Liver (tissue), 9 donors: ENCODE measurements around the gene TMCC2. TPM values are rescaled to one million over a fixed set of nuclear protein-coding genes. Genes with fewer than 3 reads are reported as not detected.

Experiments
- DNase-seq: peaks from one replicate; pipeline ENCODE4 v3.0.0-alpha.2; 2017; ENCODE audit warnings: low spot score
- H3K27ac ChIP-seq, 2 donors: one replicate each; pipeline ENCODE4 v1.7.0; 2013; ENCODE audit warnings: inconsistent platforms in 2 of 2, low read length in 2 of 2, control low read depth in 1 of 2, low read depth in 1 of 2, mild to moderate bottlenecking in 1 of 2
- H3K27me3 ChIP-seq, 4 donors: one replicate each; pipeline versions ENCODE4 v1.6.1 to v1.7.0; 2013; ENCODE audit warnings: low read length in 3 of 4, inconsistent platforms in 1 of 4, mild to moderate bottlenecking in 1 of 4, moderate library complexity in 1 of 4; ENCODE audit not compliant: control insufficient read depth in 4 of 4, insufficient read depth in 4 of 4
- H3K36me3 ChIP-seq, 4 donors: one replicate each; pipeline versions ENCODE4 v1.6.1 to v1.7.0; 2013; ENCODE audit warnings: low read length in 3 of 4, mild to moderate bottlenecking in 3 of 4, low read depth in 1 of 4, moderate library complexity in 1 of 4; ENCODE audit not compliant: control insufficient read depth in 4 of 4, insufficient read depth in 3 of 4
- H3K4me1 ChIP-seq, 4 donors: one replicate each; pipeline versions ENCODE4 v1.6.1 to v1.7.0; 2013; ENCODE audit warnings: low read length in 3 of 4, mild to moderate bottlenecking in 3 of 4, moderate library complexity in 1 of 4; ENCODE audit not compliant: control insufficient read depth in 4 of 4, insufficient read depth in 4 of 4
- H3K4me3 ChIP-seq, 3 donors: one replicate each; pipeline versions ENCODE4 v1.6.1 to v1.7.0; 2013; ENCODE audit warnings: low read length in 3 of 3, control low read depth in 1 of 3, low read depth in 1 of 3, mild to moderate bottlenecking in 1 of 3
- H3K9ac ChIP-seq, 2 donors: one replicate each; pipeline ENCODE4 v1.7.0; 2013; ENCODE audit warnings: low read length in 2 of 2, mild to moderate bottlenecking in 2 of 2, moderate library complexity in 2 of 2, control low read depth in 1 of 2, low read depth in 1 of 2
- H3K9me3 ChIP-seq, 4 donors: one replicate each; pipeline versions ENCODE4 v1.6.1 to v1.7.0; 2013; ENCODE audit warnings: low read length in 3 of 4; ENCODE audit not compliant: control insufficient read depth in 4 of 4
- CTCF ChIP-seq: fragments of 150-350 bp; IDR thresholded peaks from 2 replicates; pipeline ENCODE4 v1.5.1; 2017; ENCODE audit warnings: improper control_type of control experiment, low read depth, low read length; ENCODE audit not compliant: missing input control
- EGR1 ChIP-seq, 2 donors: IDR thresholded peaks; 2 replicates each; pipeline ENCODE4 v1.6.1; 2016 to 2018; ENCODE audit warnings: antibody characterized with exemption in 2 of 2, low read depth in 2 of 2
- FOXA1 ChIP-seq: IDR thresholded peaks from 2 replicates; pipeline ENCODE4 v1.6.1; 2016; ENCODE audit warnings: antibody characterized with exemption
- FOXA2 ChIP-seq: IDR thresholded peaks from 2 replicates; pipeline ENCODE4 v1.6.1; 2016; ENCODE audit warnings: antibody characterized with exemption
- GABPA ChIP-seq, 2 donors: IDR thresholded peaks in 1 of 2; conservative IDR thresholded peaks in 1 of 2; 2 replicates each; pipeline ENCODE4 v1.6.1; 2016; ENCODE audit warnings: antibody characterized with exemption in 2 of 2, mild to moderate bottlenecking in 1 of 2, moderate library complexity in 1 of 2
- HNF4A ChIP-seq, 2 donors: conservative IDR thresholded peaks; 2 replicates each; pipeline ENCODE4 v1.6.1; 2016; ENCODE audit warnings: antibody characterized with exemption in 2 of 2, mild to moderate bottlenecking in 2 of 2
- HNF4G ChIP-seq: IDR thresholded peaks from 2 replicates; pipeline ENCODE4 v1.6.1; 2016; ENCODE audit warnings: antibody characterized with exemption
- JUND ChIP-seq, 2 donors: IDR thresholded peaks; 2 replicates each; pipeline ENCODE4 v1.6.1; 2016; ENCODE audit warnings: antibody characterized with exemption in 2 of 2
- NR2F2 ChIP-seq: IDR thresholded peaks from 2 replicates; pipeline ENCODE4 v1.6.1; 2016; ENCODE audit warnings: antibody characterized with exemption
- RAD21 ChIP-seq, 2 donors: IDR thresholded peaks; 2 replicates each; pipeline ENCODE4 v1.6.1; 2016; ENCODE audit warnings: antibody characterized with exemption in 2 of 2, mild to moderate bottlenecking in 2 of 2
- REST ChIP-seq: IDR thresholded peaks from 2 replicates; pipeline ENCODE4 v1.6.1; 2016; ENCODE audit warnings: antibody characterized with exemption, mild to moderate bottlenecking
- RXRA ChIP-seq, 2 donors: IDR thresholded peaks; 2 replicates each; pipeline ENCODE4 v1.6.1; 2017 to 2018; ENCODE audit warnings: antibody characterized with exemption in 2 of 2, mild to moderate bottlenecking in 1 of 2
- SP1 ChIP-seq: IDR thresholded peaks from 2 replicates; pipeline ENCODE4 v1.6.1; 2018; ENCODE audit warnings: antibody characterized with exemption, mild to moderate bottlenecking
- TAF1 ChIP-seq: conservative IDR thresholded peaks from 2 replicates; pipeline ENCODE4 v1.6.1; 2016; ENCODE audit warnings: antibody characterized with exemption, mild to moderate bottlenecking
- YY1 ChIP-seq: IDR thresholded peaks from 2 replicates; pipeline ENCODE4 v1.6.1; 2016; ENCODE audit warnings: antibody characterized with exemption, mild to moderate bottlenecking
- WGBS: extraction: QIAGEN DNeasy Blood & Tissue Kit; methylation state at CpG from one replicate; pipeline ENCODE4 v1.1.7; 2013; 5-methylcytosine and 5-hydroxymethylcytosine counted together
- polyA plus RNA-seq, 2 donors: library from polyadenylated mRNA; stranded (reverse) in 1 of 2; unstranded in 1 of 2; fragments of 200-250 nt in 1 of 2; fragments of >200 nt in 1 of 2; fragmentation: Nextera tagmentation in 1 of 2; extraction: Ambion mirVana in 1 of 2; gene quantifications; one replicate each; pipeline versions ENCODE4 v1.2.1 to v1.2.3, GENCODE V29; 2013 to 2015
- total RNA-seq, 2 donors: library from RNA; depleted of rRNA; stranded (reverse); fragments of >200 nt; gene quantifications; one replicate each; pipeline ENCODE4 v1.2.3, GENCODE V29; 2014
- TF ChIP-seq, protein P1 (sequence below): IDR thresholded peaks from 2 replicates; pipeline ENCODE4 v1.6.1; 2016; ENCODE audit warnings: antibody characterized with exemption
- TF ChIP-seq, protein P2 (sequence below): IDR thresholded peaks from 2 replicates; pipeline ENCODE4 v1.6.1; 2016; ENCODE audit warnings: antibody characterized with exemption
- TF ChIP-seq, protein P3 (sequence below): IDR thresholded peaks from 2 replicates; pipeline ENCODE4 v1.6.1; 2016; ENCODE audit warnings: antibody characterized with exemption
- donor health status: healthy.
- donor health status: healthy.
- donor health status: healthy.
- donor health status: healthy.
- donor health status: healthy.

TMCC2 gene
- total and polyA plus RNA-seq, 4 donors: 0.06 to 452 (median 0.21) TPM

GRCh38 chr1:205284420-205285144, 56.8 kb downstream of the TMCC2 start:
- Histone ChIP-seq H3K36me3 (no peaks in the 10 kb centered on the region), H3K27me3 (no peaks in the 10 kb centered on the region), H3K9ac (no peak overlapping the region), H3K4me3 (no peak overlapping the region), H3K4me1 (peaks cover 0 to 9% (median 2%) of the 10 kb centered on the region in 4 donors), H3K27ac (peak overlapping the region; percentile 29 to 51), H3K9me3 (no peaks in the 10 kb centered on the region)
- DNase-seq: no peak
- TF ChIP-seq EGR1 (IDR thresholded peaks at IDR 0.05; ENCODE audit: low read depth in 2 of 2) (no peak), CTCF (no peak), YY1 (peak; percentile 63), JUND (IDR thresholded peaks at IDR 0.05) (peak in 1 of 2 donors; percentile 77), NR2F2 (no peak), REST (no peak), SP1 (peak; percentile 27), RXRA (IDR thresholded peaks at IDR 0.05) (peak in 1 of 2 donors; percentile 31), GABPA (IDR thresholded peaks at IDR 0.05 in 1 of 2, conservative IDR thresholded peaks at IDR 0.05 in 1 of 2) (no peak), TAF1 (no peak), FOXA2 (no peak), FOXA1 (no peak), RAD21 (IDR thresholded peaks at IDR 0.05) (no peak), HNF4G (no peak), HNF4A (conservative IDR thresholded peaks at IDR 0.05) (no peak)
- TF ChIP-seq, protein P1, sequence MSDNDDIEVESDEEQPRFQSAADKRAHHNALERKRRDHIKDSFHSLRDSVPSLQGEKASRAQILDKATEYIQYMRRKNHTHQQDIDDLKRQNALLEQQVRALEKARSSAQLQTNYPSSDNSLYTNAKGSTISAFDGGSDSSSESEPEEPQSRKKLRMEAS: peak; percentile 21
- TF ChIP-seq, protein P2, sequence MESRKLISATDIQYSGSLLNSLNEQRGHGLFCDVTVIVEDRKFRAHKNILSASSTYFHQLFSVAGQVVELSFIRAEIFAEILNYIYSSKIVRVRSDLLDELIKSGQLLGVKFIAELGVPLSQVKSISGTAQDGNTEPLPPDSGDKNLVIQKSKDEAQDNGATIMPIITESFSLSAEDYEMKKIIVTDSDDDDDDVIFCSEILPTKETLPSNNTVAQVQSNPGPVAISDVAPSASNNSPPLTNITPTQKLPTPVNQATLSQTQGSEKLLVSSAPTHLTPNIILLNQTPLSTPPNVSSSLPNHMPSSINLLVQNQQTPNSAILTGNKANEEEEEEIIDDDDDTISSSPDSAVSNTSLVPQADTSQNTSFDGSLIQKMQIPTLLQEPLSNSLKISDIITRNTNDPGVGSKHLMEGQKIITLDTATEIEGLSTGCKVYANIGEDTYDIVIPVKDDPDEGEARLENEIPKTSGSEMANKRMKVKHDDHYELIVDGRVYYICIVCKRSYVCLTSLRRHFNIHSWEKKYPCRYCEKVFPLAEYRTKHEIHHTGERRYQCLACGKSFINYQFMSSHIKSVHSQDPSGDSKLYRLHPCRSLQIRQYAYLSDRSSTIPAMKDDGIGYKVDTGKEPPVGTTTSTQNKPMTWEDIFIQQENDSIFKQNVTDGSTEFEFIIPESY: no peak
- TF ChIP-seq, protein P3, sequence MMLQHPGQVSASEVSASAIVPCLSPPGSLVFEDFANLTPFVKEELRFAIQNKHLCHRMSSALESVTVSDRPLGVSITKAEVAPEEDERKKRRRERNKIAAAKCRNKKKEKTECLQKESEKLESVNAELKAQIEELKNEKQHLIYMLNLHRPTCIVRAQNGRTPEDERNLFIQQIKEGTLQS: no peak
- 85% methylated on average over 7 of the region's 7 CpGs for WGBS
